Pancreas (tissue), 10 donors: ENCODE data around the gene ABAT. TPM values are rescaled to one million over a fixed set of nuclear protein-coding genes. Genes with fewer than 3 reads are reported as not detected.

Source experiments
- ATAC-seq, 4 donors: fragments of 200-7000 bp; cut with Tn5 transposase; one replicate each; pipeline versions ENCODE4 v1.8.0 to v1.9.1; 2020; ENCODE audit warnings: mild to moderate bottlenecking in 4 of 4, moderate library complexity in 4 of 4
- DNase-seq, 6 donors: peaks; one replicate each; pipeline ENCODE4 v3.0.0-alpha.2; 2020
- FAIRE-seq: peaks from 2 replicates; lab custom pipeline; 2012; peaks lifted over from hg19 to GRCh38; lab: Jason Lieb, UNC
- H3K27ac ChIP-seq, 4 donors: fragments of 200-600 bp; sonication (generic); 1 replicate in 3 of 4; 2 replicates in 1 of 4; pipeline versions ENCODE4 v1.5.0 to v1.8.0; 2020
- H3K27me3 ChIP-seq, 4 donors: fragments of 200-600 bp; one replicate each; pipeline ENCODE4 v1.8.0; 2021
- H3K36me3 ChIP-seq, 3 donors: fragments of 200-600 bp; sonication (generic) in 1 of 3; one replicate each; pipeline versions ENCODE4 v1.5.0 to v1.8.0; 2020 to 2021
- H3K4me1 ChIP-seq, 3 donors: fragments of 200-600 bp; one replicate each; pipeline ENCODE4 v1.8.0; 2021
- H3K4me3 ChIP-seq, 4 donors: fragments of 200-600 bp; sonication (generic) in 2 of 4; one replicate each; pipeline versions ENCODE4 v1.5.0 to v1.8.0; 2020 to 2021
- H3K9me3 ChIP-seq, 4 donors: fragments of 200-600 bp; one replicate each; pipeline ENCODE4 v1.8.0; 2021
- WGBS, 2 donors: extraction: QIAGEN DNeasy Blood & Tissue Kit; methylation state at CpG; one replicate each; pipeline ENCODE4 v1.1.7; 2013; 5-methylcytosine and 5-hydroxymethylcytosine counted together
- intact Hi-C, 3 donors: fragments of 100-400 bp; cut with DNase I; formaldehyde crosslinking; loops; one replicate each; pipeline versions ENCODE4 v1.11.1 to v1.14.2; 2022
- polyA plus RNA-seq, 2 donors: library from polyadenylated mRNA; stranded (reverse); fragments of 200-250 nt; gene quantifications; one replicate each; pipeline ENCODE4 v1.2.3, GENCODE V29; 2013
- total RNA-seq, 6 donors: library from RNA; stranded (reverse); fragmentation: NEBNext Ultra II Directional in 4 of 6; extraction: Animal tissue kit (Norgen Biotek cat#: 25700) in 4 of 6; gene quantifications; one replicate each; pipeline versions ENCODE4 v1.2.1 to v1.2.4, GENCODE V29; 2021 to 2023
- TF ChIP-seq, protein P1 (sequence below), 4 donors: fragments of 200-600 bp; sonication (generic) in 3 of 4; IDR thresholded peaks; one replicate each; pipeline versions ENCODE4 v1.5.0 to v1.8.0; 2021; ENCODE audit warnings: antibody characterized with exemption in 4 of 4
- donor health status: healthy with polysubstance abuse.
- donor health status: DM: no; HTN: no; CAD: no; lungs with moderate emphysema.
- donor health status: DM: no; HTN: no; CAD: no.
- donor health status: control.
- donor health status: control.
- donor health status: Bipolar disorder and iron deficiency.
- donor health status: DM: yes; HTN: yes; CAD: no.
- donor health status: DM: no; HTN: no; CAD: no.
- donor health status: DM: no; HTN: no; CAD: no.
- donor health status: DM: yes; HTN: yes; CAD: no.

ABAT gene
- total and polyA plus RNA-seq, 8 donors: 21.5 to 50.2 (median 29.1) TPM

DNA sequence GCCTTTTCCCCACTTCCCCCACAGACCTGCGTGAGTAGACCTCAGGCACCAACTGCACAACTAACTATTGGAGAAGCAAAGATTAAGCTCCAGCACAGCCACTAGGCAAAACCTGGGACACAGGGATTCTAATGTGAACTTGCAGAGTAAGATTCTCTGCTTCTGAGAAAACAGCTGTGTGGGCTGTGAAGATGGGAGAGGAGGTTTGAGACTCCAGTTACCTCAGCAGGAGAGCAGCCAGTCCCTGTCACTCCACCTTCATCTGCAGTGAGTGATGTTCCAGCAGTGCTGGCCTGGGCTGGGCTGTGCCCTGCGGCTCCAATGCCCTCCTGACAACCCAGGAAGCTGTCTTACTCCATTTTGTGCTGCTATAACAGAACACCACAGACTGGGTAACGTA lies 18.0 kb upstream of the ABAT start:
- WGBS, 2 donors: 58 to 60% methylated on average over 3 of the region's 3 CpGs
- Histone ChIP-seq H3K27me3 (no peaks in the 10 kb centered on the region), H3K27ac (no peak overlapping the region), H3K4me1 (no peaks in the 10 kb centered on the region), H3K4me3 (no peak overlapping the region), H3K36me3 (no peaks in the 10 kb centered on the region), H3K9me3 (no peaks in the 10 kb centered on the region)
- no peak for ATAC-seq
- no peak for FAIRE-seq
- intact Hi-C loops: loop anchor here in 2 of 3 donors (5.0 to 10.0 kb wide), 2 partner anchors 82 to 226 kb away; partner anchors contain the start of gene LITAFD (in 1 of the 2)
- DNase-seq: no peak
- TF ChIP-seq, protein P1, sequence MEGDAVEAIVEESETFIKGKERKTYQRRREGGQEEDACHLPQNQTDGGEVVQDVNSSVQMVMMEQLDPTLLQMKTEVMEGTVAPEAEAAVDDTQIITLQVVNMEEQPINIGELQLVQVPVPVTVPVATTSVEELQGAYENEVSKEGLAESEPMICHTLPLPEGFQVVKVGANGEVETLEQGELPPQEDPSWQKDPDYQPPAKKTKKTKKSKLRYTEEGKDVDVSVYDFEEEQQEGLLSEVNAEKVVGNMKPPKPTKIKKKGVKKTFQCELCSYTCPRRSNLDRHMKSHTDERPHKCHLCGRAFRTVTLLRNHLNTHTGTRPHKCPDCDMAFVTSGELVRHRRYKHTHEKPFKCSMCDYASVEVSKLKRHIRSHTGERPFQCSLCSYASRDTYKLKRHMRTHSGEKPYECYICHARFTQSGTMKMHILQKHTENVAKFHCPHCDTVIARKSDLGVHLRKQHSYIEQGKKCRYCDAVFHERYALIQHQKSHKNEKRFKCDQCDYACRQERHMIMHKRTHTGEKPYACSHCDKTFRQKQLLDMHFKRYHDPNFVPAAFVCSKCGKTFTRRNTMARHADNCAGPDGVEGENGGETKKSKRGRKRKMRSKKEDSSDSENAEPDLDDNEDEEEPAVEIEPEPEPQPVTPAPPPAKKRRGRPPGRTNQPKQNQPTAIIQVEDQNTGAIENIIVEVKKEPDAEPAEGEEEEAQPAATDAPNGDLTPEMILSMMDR (IDR thresholded peaks at IDR 0.05): no peak

DNA sequence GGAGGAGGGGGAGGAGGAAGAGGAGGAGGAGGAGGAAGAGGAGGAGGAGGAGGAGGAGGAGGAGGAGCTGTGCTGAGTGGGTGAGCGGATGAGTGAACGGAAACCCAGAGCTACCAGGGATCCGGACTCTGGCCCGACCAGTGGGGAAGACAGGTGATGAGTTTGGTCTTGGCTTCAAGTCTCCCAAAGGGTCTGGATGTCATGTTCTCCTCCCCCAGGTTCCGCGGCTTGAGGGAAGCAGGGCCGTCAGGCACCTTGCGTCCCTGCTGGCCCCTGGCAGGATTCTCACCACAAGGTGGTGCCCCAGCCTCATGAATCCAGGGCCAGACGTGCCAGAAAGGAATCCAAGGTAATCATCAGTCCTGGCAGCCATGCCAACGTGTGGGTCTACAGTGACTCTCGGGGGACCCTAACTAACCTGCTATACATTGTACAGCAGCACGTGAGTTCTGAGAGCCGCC lies 13.5 kb upstream of the ABAT start:
- no peak overlapping the region for H3K27ac ChIP-seq
- 1 to 12% methylated on average over 11 to 13 of the region's 13 CpGs for WGBS, 2 donors
- intact Hi-C loops: loop anchor here (5.0 to 10.0 kb wide), 3 partner anchors 124 to 216 kb away; no protein-coding TSS in a partner anchor
- FAIRE-seq (no peak), DNase-seq (peak; percentile 52 to 90 (median 80)), ATAC-seq (peak; percentile 88 to 99 (median 98))
- no peaks in the 10 kb centered on the region for H3K9me3 ChIP-seq
- no peaks in the 10 kb centered on the region for H3K27me3 ChIP-seq
- H3K36me3 ChIP-seq: no peaks in the 10 kb centered on the region
- no peak overlapping the region for H3K4me3 ChIP-seq
- no peaks in the 10 kb centered on the region for H3K4me1 ChIP-seq
- TF ChIP-seq, protein P1 (IDR thresholded peaks at IDR 0.05): peak; percentile 48 to 64 (median 56)

DNA sequence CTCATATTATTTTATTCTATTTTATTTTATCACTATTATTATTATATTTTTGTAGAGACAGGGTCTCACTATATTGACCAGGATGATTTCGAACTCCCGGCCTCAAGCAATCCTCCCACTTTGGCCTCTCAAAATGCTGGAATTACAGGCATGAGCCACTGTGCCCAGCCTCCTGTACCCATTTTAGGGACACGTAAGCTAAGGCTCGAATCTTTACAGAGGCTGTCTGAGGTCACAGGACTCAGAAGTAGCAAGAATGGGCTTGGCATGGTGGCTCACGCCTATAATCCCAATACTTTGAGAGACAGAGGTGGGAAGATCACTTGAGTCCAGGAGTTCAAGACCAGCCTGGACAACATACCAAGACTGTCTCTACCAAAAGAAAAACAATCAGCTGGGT lies 12.7 kb upstream of the ABAT start:
- WGBS, 2 donors: 63 to 70% methylated on average over 5 of the region's 5 CpGs
- Histone ChIP-seq H3K27me3 (no peaks in the 10 kb centered on the region), H3K36me3 (no peaks in the 10 kb centered on the region), H3K9me3 (no peaks in the 10 kb centered on the region), H3K27ac (no peak overlapping the region), H3K4me3 (no peak overlapping the region), H3K4me1 (no peaks in the 10 kb centered on the region)
- FAIRE-seq (no peak), DNase-seq (no peak), ATAC-seq (no peak)
- intact Hi-C loops: loop anchor here (5.0 to 10.0 kb wide), 3 partner anchors 123 to 216 kb away; no protein-coding TSS in a partner anchor
- TF ChIP-seq, protein P1 (IDR thresholded peaks at IDR 0.05): no peak

DNA sequence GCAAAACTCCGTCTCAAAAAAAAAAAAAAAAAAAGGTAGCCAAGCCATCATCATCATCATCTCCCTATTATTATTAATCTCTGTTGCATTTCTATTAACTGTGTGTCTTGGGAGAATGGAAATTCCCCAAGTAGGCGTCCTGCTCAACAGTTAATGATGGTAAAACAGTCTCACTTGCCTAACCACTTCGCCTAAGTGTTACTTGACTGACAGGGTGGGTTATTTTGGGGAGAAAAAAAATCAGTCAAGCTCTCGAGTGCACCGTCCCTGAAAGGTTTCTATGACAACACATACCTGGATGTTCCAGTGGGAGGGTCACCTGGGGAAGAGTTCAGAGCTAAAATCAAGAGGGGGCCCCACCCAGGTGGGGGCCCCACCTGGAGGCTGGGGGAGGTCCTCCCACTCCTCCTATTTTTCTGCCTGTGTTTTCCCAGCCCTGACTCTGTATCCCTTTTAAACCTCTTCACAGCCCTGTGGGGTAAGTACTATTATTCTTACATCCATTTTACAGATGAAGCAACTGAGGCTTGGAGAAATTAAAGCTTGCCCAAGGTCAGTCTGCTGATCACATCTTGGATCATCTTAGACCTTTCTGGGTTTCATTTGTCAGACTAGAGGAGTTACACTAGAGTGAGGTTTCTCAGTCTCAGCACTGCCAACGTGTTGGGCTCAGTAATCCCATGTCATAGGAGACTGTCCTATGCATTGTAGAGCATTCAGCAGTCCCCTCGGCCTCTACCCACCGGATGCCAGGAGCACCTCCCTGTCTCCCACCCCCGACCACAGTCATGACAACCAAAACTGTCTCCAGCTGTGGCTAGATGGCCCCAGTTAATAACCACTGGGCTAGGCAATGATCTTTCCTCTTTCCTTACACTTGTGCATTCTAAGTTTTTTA lies 11.0 kb upstream of the ABAT start:
- Histone ChIP-seq H3K27ac (no peak overlapping the region), H3K36me3 (no peaks in the 10 kb centered on the region), H3K4me1 (no peaks in the 10 kb centered on the region), H3K27me3 (no peaks in the 10 kb centered on the region), H3K4me3 (no peak overlapping the region), H3K9me3 (no peaks in the 10 kb centered on the region)
- intact Hi-C loops: loop anchor here (5.0 to 10.0 kb wide), 3 partner anchors 121 to 214 kb away; no protein-coding TSS in a partner anchor
- TF ChIP-seq, protein P1 (IDR thresholded peaks at IDR 0.05): no peak
- WGBS, 2 donors: 86 to 87% methylated on average over 9 of the region's 9 CpGs
- no peak for FAIRE-seq
- ATAC-seq: no peak
- no peak for DNase-seq
